Keratinocyte (primary cell): ENCODE measurements around the gene ST8SIA6. TPM values are rescaled to one million over a fixed set of nuclear protein-coding genes. Genes with fewer than 3 reads are reported as not detected.

Experiments used
- DNase-seq: peaks from one replicate; pipeline ENCODE4 v3.0.0-alpha.2; 2011; ENCODE audit warnings: low read depth, missing footprints, low spot score
- FAIRE-seq: peaks from 2 replicates; lab custom pipeline; 2011; peaks lifted over from hg19 to GRCh38; lab: Jason Lieb, UNC
- H2AFZ ChIP-seq: 2 replicates; pipeline ENCODE4 v1.6.0; 2012; ENCODE audit warnings: low read length, control low read depth, inconsistent platforms; ENCODE audit not compliant: control insufficient read depth
- H3K27ac ChIP-seq: 2 replicates; pipeline ENCODE4 v1.5.1; 2011; ENCODE audit warnings: low read length; ENCODE audit not compliant: control insufficient read depth, insufficient read depth
- H3K27me3 ChIP-seq: 3 replicates; pipeline ENCODE4 v1.6.0; 2011; ENCODE audit warnings: low read length; ENCODE audit not compliant: control insufficient read depth, insufficient read depth; ENCODE audit errors: extremely low read depth
- H3K36me3 ChIP-seq, 2 experiments: 2 replicates in 1 of 2; 3 replicates in 1 of 2; pipeline ENCODE4 v1.5.1; 2011; ENCODE audit warnings: low read length in 2 of 2, mild to moderate bottlenecking in 1 of 2; ENCODE audit not compliant: control insufficient read depth in 2 of 2, insufficient read depth in 2 of 2; ENCODE audit errors: extremely low read depth in 1 of 2
- H3K4me1 ChIP-seq: 3 replicates; pipeline ENCODE4 v1.5.1; 2011; ENCODE audit warnings: low read length; ENCODE audit not compliant: control insufficient read depth, insufficient read depth; ENCODE audit errors: extremely low read depth
- H3K4me2 ChIP-seq: 3 replicates; pipeline ENCODE4 v1.6.0; 2011; ENCODE audit warnings: low read depth, low read length; ENCODE audit not compliant: control insufficient read depth, insufficient read depth; ENCODE audit errors: extremely low read depth
- H3K4me3 ChIP-seq, 3 experiments: fragments of 200-600 bp in 1 of 3; sonication (generic) in 1 of 3; 2 replicates in 2 of 3; 3 replicates in 1 of 3; pipeline ENCODE4 v1.5.1; 2011 to 2016; ENCODE audit warnings: low read length in 3 of 3, mild to moderate bottlenecking in 3 of 3, control low read depth in 2 of 3, inconsistent platforms in 1 of 3, low read depth in 1 of 3, mixed read lengths in 1 of 3, mixed run types in 1 of 3, moderate library complexity in 1 of 3; ENCODE audit not compliant: control insufficient read depth in 2 of 3, insufficient read depth in 2 of 3; ENCODE audit errors: extremely low read depth in 1 of 3
- H3K79me2 ChIP-seq: 2 replicates; pipeline ENCODE4 v1.6.0; 2012; ENCODE audit warnings: low read length; ENCODE audit not compliant: control insufficient read depth, insufficient read depth
- H3K9ac ChIP-seq: 3 replicates; pipeline ENCODE4 v1.6.0; 2011; ENCODE audit warnings: low read length; ENCODE audit not compliant: control insufficient read depth, insufficient read depth; ENCODE audit errors: extremely low read depth
- H3K9me1 ChIP-seq: 3 replicates; pipeline ENCODE4 v1.6.0; 2011; ENCODE audit warnings: low read length; ENCODE audit not compliant: control insufficient read depth, insufficient read depth; ENCODE audit errors: extremely low read depth
- H3K9me3 ChIP-seq: 2 replicates; pipeline ENCODE4 v1.5.1; 2012; ENCODE audit warnings: low read depth, low read length; ENCODE audit not compliant: control insufficient read depth
- H4K20me1 ChIP-seq: 3 replicates; pipeline ENCODE4 v1.6.0; 2011; ENCODE audit warnings: low read length; ENCODE audit not compliant: control insufficient read depth, insufficient read depth; ENCODE audit errors: extremely low read depth
- CTCF ChIP-seq, 3 experiments: IDR thresholded peaks in 1 of 3; conservative IDR thresholded peaks in 1 of 3; optimal IDR thresholded peaks in 1 of 3; 2 replicates in 2 of 3; 3 replicates in 1 of 3; pipeline versions ENCODE3 to v1.5.1; 2011; ENCODE audit warnings: low read length in 3 of 3, mild to moderate bottlenecking in 3 of 3, moderate library complexity in 2 of 3, control low read depth in 1 of 3, inconsistent platforms in 1 of 3; ENCODE audit not compliant: insufficient read depth in 2 of 3; ENCODE audit errors: extremely low read depth in 1 of 3
- EZH2 ChIP-seq: IDR thresholded peaks from one replicate; pipeline ENCODE4 v1.6.1; 2012; ENCODE audit warnings: inconsistent platforms, mild to moderate bottlenecking, low read length, moderate library complexity
- dilution Hi-C: fragments of 300-500 bp; cut with MboI; formaldehyde crosslinking; loops from one replicate; pipeline ENCODE4 v1.7.0; 2020; ENCODE audit warnings: low sequenced_read_pairs; ENCODE audit not compliant: extremely low pct_ligation_motif_present
- polyA plus RNA-seq, 5 experiments: library from polyadenylated mRNA; depleted of rRNA in 3 of 5; stranded (reverse) in 3 of 5; stranded (forward) in 1 of 5; unstranded in 1 of 5; fragments of >200 nt; gene quantifications; 1 replicate in 1 of 5; 2 replicates in 3 of 5; 3 replicates in 1 of 5; pipeline versions ENCODE4 v1.2.1 to v1.2.3, GENCODE V29; 2011 to 2012; ENCODE audit warnings: missing spikeins in 2 of 5, low read depth in 1 of 5, low replicate concordance in 1 of 5

ST8SIA6 gene
- polyA plus RNA-seq, 1 donor (not counting 4 experiments of a cell fraction or from before 2014, with no cell fraction given), result not detected

GRCh38 chr10:17351506-17351905, 102.9 kb downstream of the ST8SIA6 start:
- dilution Hi-C loops, result no loop called here

GRCh38 chr10:17349717-17350116, 104.7 kb downstream of the ST8SIA6 start:
- Histone ChIP-seq H3K4me1 (peaks cover 37% of the 10 kb centered on the region), H2AFZ (no peak overlapping the region), H3K9me3 (no peaks in the 10 kb centered on the region), H4K20me1 (no peaks in the 10 kb centered on the region), H3K79me2 (no peaks in the 10 kb centered on the region), H3K4me2 (no peak overlapping the region), H3K36me3 (no peaks in the 10 kb centered on the region), H3K9me1 (peaks cover 2% of the 10 kb centered on the region), H3K9ac (no peak overlapping the region), H3K27ac (peak overlapping the region; percentile 84), H3K4me3 (no peak overlapping the region), H3K27me3 (no peaks in the 10 kb centered on the region)
- no peak for FAIRE-seq
- peak; percentile 30 for DNase-seq
- no peak for TF ChIP-seq EZH2
- no peak for TF ChIP-seq CTCF (optimal IDR thresholded peaks at IDR 0.05 in 1 of 3, IDR thresholded peaks at IDR 0.05 in 1 of 3, conservative IDR thresholded peaks at IDR 0.05 in 1 of 3; ENCODE audit: extremely low read depth in 1 of 3, insufficient read depth in 2 of 3, low read length in 3 of 3)
- dilution Hi-C loops, result no loop called here

More at GRCh38 chr10:17351506-17351905, 102.9 kb downstream of the ST8SIA6 start:
- peaks cover 2% of the 10 kb centered on the region for H3K9me1 ChIP-seq
- H4K20me1 ChIP-seq, result no peaks in the 10 kb centered on the region
- no peak overlapping the region for H3K27ac ChIP-seq
- no peaks in the 10 kb centered on the region for H3K36me3 ChIP-seq
- TF ChIP-seq EZH2 (no peak), CTCF (optimal IDR thresholded peaks at IDR 0.05 in 1 of 3, IDR thresholded peaks at IDR 0.05 in 1 of 3, conservative IDR thresholded peaks at IDR 0.05 in 1 of 3; ENCODE audit: extremely low read depth in 1 of 3, insufficient read depth in 2 of 3, low read length in 3 of 3) (no peak)
- DNase-seq, result no peak
- peak; percentile 59 for FAIRE-seq
- H2AFZ ChIP-seq, result no peak overlapping the region
- no peaks in the 10 kb centered on the region for H3K9me3 ChIP-seq
- H3K9ac ChIP-seq, result no peak overlapping the region
- no peaks in the 10 kb centered on the region for H3K79me2 ChIP-seq
- H3K27me3 ChIP-seq, result no peaks in the 10 kb centered on the region
- peaks cover 41% of the 10 kb centered on the region for H3K4me1 ChIP-seq
- no peak overlapping the region for H3K4me2 ChIP-seq
- H3K4me3 ChIP-seq, result no peak overlapping the region
